GM08714 (cell line): ENCODE results near the gene RBAK.
"Not testable (repeated sequence)": the region's sequence is repeated elsewhere in the genome, so short reads cannot be mapped to it uniquely, and the experiment has no call there.

ENCODE experiments used
- H3K4me3 ChIP-seq: fragments of 200-500 bp; sonication (Bioruptor generic); 2 replicates; pipeline ENCODE4 v1.5.1; 2014; ENCODE audit warnings: mild to moderate bottlenecking, low read length, inconsistent platforms
- ZNF274 ChIP-seq: IDR thresholded peaks from 2 replicates; pipeline ENCODE4 v1.6.1; 2012; ENCODE audit warnings: mild to moderate bottlenecking, low read depth, low read length

Gene RBAK

DNA sequence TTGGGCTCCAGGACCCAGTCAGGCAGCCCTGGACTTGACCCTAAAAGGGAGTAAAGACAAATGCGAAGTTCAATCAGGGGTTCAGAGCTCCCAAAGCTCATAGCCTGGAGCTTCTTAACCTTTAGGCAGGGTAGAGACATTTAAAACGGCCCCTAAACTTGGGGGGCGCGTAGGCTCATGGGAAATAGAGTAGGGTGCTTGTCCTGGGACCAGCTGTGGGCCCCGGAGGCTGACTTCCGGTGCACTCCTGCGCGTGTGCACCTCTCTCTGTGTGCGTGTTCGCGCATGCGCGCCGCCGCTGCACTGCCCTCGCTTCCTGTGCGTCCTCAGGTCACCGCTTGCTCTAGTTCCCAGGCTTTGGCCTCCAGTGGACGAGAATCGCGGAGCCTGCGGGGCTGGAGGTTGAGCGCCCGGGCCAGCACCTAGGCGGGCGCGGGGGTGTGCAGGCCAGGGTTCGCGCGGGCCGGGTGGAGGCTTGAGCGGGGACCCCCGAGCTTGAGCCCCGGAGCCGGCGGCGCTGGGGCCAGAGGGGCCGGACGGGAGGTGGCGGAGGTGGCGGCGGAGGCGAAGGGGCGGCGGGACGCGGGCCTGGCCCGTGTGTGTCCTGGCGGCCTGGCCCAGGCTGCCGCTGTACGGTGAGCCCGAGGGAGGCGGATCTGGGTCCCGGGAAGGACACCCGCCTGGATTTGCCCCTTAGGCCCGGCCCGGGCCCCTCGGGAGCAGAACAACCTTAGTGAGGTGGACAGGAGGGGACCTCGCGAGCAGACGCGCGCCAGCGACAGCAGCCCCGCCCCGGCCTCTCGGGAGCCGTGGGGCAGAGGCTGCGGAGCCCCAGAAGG, at the start of gene RBAK:
Gene RBAK, plus strand, starts transcription at position 303 of the 839 bp plus-strand sequence. CDS start 2,217 bp downstream, outside the sequence.
- peak within 1 kb of the TSS; percentile 60 for H3K4me3 ChIP-seq
- TF ChIP-seq ZNF274: no peak

- TF ChIP-seq ZNF274: no peak
- H3K4me3 ChIP-seq: no peak overlapping the region
Measured at GRCh38 chr7:4996696-4997222, 48.9 kb upstream of the RBAK start.

DNA sequence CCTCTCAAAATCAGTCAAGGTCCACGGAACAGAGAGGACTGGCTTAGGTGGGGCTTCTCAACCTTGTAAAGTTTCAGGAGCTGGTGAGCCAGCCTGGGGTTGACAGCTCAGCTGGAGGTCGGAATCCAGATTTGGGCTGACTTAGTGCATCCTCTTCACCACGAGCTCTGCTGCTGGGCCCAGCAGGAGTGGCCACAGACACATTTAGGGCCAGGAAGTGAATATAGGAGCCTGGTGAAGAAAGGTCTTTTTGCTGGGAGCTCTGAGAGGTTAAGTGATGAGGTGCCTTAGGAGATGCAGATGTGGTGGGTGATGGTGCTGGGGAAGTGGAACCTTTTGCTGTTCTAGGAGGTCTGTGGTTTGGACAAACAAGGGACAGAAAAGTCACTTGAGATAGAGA, 47.4 kb upstream of the RBAK start:
- TF ChIP-seq ZNF274: no peak
- no peak overlapping the region for H3K4me3 ChIP-seq

- TF ChIP-seq ZNF274: no peak
- no peak overlapping the region for H3K4me3 ChIP-seq
Measured at GRCh38 chr7:4998910-4999309, 46.8 kb upstream of the RBAK start.

GRCh38 chr7:4999369-4999950, 46.2 kb upstream of the RBAK start:
- TF ChIP-seq ZNF274: no peak

DNA sequence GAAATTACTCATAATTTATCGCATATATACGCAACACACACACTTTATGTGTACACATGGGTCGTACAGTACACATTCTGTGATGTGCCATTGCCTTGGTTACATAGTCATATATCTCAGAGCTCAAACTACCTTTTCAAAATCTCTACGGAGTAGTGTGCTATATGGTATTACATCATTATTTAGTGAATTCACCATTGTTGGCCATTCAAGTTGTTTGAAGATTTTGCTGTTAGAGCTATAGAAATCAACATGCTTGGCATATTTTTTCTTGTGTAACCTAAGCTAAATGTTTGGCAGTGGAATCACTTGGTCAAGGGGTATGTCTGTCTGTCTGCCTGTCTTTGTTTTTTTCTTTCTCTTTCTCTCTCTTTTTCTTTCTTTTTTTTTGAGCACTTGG, 44.7 kb upstream of the RBAK start:
- H3K4me3 ChIP-seq: no peak overlapping the region
- TF ChIP-seq ZNF274: no peak

More at GRCh38 chr7:4999369-4999950, 46.2 kb upstream of the RBAK start:
- no peak overlapping the region for H3K4me3 ChIP-seq

- TF ChIP-seq ZNF274: no peak
- H3K4me3 ChIP-seq: no peak overlapping the region
Measured at GRCh38 chr7:5001911-5002310, 43.7 kb upstream of the RBAK start.

- H3K4me3 ChIP-seq: no peak overlapping the region
- no peak for TF ChIP-seq ZNF274
Measured at GRCh38 chr7:5005066-5005465, 40.6 kb upstream of the RBAK start.

DNA sequence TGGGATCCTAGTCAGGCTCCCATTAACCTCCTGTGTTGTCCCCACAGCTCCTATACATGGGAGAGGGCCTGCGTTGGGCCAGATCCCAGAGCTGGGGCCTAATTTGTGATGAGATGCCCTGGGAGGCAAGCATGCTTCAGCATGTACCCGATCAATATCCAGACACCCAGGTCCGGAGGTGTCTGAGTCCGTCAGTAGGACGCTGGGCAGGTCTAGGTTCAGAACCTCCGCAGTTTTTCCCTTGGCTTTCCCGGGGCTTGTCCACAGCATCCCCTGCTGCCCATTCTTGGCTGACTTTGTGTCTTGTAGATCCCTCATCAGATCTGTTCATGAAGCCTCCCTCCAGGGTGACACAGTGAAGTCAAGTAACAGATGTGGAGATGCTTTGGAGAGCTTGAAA, 32.7 kb upstream of the RBAK start:
- no peak for TF ChIP-seq ZNF274
- H3K4me3 ChIP-seq: no peak overlapping the region

GRCh38 chr7:5015936-5016335, 29.7 kb upstream of the RBAK start:
- not testable (repeated sequence) for H3K4me3 ChIP-seq

DNA sequence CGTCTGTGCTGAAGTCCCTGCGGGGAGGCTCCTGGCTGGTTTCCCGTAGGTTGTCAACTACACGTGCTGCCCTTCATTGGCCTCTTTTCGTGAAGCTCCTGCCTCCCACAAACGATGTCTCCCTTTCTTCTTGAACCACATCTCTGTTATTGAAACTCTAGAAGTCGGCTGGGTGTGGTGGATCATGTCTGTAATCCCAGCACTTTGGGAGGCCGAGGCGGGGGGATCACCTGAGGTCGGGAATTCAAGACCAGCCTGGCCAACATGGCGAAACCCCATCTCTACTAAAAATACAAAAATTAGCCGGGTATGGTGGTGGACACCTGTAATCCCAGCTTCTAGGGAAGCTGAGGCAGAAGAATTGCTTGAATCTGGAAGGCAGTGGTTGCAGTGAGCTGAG, 28.0 kb upstream of the RBAK start:
- not testable (repeated sequence) for H3K4me3 ChIP-seq

DNA sequence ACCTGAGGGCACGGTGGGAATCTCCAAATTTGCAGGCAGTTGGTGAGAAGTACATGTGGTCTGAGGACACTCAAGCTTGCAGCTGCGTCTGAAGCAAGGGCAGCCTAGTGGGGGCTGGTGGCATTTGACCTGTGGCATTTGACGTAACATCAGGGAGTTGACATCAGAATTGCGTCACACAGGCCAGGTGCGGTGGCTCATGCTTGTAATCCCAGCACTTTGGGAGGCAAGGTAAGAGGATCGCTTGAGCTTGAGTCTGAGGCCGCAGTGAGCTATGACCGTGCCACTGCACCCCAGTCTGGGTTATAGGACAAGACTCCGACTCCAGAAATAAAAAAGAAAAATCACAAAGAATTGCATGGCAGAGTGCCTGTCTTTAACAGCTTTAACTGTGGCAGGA, 25.6 kb upstream of the RBAK start:
- no peak overlapping the region for H3K4me3 ChIP-seq
- no peak for TF ChIP-seq ZNF274

DNA sequence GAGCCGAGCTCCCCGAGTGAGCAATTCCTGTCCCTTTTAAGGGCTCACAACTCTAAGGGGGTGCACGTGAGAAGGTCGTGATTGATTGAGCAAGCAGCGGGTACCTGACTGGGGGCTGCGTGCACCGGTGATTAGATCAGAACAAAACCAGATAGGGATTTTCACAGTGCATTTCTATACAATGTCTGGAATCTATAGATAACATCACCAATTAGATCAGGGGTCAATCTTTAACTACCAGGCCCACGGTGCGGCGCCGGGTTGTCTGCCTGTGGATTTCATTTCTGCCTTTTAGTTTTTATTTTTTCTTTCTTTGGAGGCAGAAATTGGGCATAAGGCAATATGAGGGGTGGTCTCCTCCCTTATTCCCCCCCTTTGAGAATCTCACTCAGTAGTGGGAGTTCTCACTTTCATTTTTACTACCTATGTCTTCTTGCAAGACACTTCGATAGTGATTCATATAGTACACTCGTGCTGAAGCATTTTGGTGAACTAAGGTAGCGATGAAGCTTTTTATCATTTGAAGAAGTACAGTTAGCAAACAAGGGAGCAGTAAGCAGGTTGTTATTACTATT, 24.6 kb upstream of the RBAK start:
- not testable (repeated sequence) for H3K4me3 ChIP-seq

- H3K4me3 ChIP-seq: not testable (repeated sequence)
Measured at GRCh38 chr7:5023626-5024025, 22.0 kb upstream of the RBAK start.

- H3K4me3 ChIP-seq: not testable (repeated sequence)
Measured at GRCh38 chr7:5027796-5028410, 17.8 kb upstream of the RBAK start.

DNA sequence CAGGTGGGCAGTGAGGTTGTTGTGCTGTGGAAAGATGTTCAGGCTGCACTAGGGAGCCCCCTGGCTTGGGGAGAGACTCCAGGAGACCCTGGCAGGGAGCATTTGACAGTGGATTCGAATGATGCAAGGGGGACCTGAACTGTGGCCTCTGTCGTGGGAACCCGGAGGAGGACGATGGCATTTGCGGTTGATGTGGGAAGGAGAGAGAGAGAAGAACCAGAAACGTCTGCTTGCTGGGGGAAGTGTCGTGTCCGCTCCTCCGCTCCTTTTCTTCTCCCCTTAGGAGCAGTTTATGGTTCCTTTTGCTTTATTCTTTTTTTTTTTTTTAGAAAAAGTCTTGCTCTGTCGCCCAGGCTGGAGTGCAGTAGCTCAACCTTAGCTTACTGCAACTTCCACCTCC, 12.5 kb upstream of the RBAK start:
- not testable (repeated sequence) for H3K4me3 ChIP-seq
